ENCODE results near the gene PVALB.

Gene PVALB, protein sequence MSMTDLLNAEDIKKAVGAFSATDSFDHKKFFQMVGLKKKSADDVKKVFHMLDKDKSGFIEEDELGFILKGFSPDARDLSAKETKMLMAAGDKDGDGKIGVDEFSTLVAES

DNA sequence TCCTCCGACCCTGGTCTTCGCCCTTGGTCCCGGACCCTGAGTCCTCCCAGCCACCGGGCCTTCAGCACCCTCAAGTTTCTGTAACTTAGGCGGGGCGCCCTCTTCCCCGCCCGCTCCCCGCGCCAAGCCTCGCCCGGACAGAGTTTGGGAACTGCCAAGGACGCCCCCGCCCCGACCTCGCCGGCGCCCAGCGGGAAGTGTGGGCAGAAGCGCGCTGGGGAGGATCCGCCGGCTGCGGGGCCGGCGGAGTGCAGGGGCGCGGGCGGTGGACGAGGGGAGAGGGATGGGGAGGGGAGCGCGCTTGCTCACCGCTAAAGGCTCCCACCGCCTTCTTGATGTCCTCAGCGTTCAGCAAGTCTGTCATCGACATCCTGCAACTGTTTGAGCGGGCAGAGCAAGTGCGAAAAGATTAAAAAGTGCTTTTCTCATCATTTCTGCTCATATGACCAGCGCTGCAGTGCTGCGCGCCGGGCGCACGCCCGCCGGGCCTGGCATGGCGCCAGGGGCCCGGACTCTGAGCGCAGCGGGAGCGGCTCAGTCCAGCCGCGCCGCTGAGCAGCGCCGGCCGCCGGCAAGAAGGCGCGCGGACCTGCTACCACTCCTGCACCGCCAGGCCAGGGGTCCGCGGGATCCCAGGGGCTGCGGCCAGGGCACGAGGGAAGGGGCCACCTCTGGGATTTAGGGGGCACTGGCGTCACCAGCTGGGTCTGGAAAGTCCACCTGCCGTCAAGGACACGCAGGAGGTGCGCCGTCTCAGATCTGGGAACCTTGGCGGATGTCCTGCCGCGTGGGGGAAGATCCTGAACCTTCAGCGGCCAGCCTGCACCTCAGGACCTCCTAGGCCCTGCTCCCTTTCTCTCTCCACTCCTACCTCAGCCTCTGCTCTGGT is at the start of gene PVALB:
Gene PVALB, minus strand, starts transcription at position 400 of the 889 bp plus-strand sequence. Its CDS starts 30 bp downstream, at position 370.
- no peak for DNase-seq
- TF ChIP-seq, protein P1, sequence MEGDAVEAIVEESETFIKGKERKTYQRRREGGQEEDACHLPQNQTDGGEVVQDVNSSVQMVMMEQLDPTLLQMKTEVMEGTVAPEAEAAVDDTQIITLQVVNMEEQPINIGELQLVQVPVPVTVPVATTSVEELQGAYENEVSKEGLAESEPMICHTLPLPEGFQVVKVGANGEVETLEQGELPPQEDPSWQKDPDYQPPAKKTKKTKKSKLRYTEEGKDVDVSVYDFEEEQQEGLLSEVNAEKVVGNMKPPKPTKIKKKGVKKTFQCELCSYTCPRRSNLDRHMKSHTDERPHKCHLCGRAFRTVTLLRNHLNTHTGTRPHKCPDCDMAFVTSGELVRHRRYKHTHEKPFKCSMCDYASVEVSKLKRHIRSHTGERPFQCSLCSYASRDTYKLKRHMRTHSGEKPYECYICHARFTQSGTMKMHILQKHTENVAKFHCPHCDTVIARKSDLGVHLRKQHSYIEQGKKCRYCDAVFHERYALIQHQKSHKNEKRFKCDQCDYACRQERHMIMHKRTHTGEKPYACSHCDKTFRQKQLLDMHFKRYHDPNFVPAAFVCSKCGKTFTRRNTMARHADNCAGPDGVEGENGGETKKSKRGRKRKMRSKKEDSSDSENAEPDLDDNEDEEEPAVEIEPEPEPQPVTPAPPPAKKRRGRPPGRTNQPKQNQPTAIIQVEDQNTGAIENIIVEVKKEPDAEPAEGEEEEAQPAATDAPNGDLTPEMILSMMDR (IDR thresholded peaks at IDR 0.05; ENCODE audit: low read depth, low read length): no peak
- H3K27me3 ChIP-seq (ENCODE audit: insufficient read depth, low read depth, severe bottlenecking): peaks cover 90% of the 10 kb centered on the region
- no peaks in the 10 kb centered on the region for H3K36me3 ChIP-seq
- H3K9me3 ChIP-seq (ENCODE audit: severe bottlenecking): no peaks in the 10 kb centered on the region
- H3K27ac ChIP-seq: no peak within 1 kb of the TSS
- no peak within 1 kb of the TSS for H3K4me3 ChIP-seq (ENCODE audit: low read depth, low read length)

DNA sequence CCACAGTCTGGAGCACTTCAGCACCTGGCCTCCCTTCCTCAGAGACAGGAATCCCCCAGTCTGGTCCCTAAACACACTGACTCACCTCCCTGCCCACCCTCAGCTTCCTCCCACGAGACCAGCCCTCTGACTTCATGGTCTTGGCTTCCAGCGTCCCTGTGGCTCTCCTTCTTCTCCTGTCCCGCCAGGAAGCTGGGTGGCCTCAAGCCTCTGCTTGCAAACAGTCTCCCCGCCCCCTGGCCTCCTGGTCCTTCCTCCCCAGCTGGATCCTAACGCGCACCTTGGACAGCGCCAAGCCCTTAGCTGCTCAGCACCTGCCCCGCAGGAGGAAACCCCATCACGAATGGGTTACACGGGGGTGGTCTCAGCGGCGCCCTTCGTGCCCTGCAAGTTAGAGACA is 48.5 kb upstream of the PVALB start:
- Histone ChIP-seq H3K4me3 (ENCODE audit: low read depth, low read length) (no peak overlapping the region), H3K27ac (no peak overlapping the region), H3K9me3 (ENCODE audit: severe bottlenecking) (no peaks in the 10 kb centered on the region), H3K36me3 (no peaks in the 10 kb centered on the region), H3K27me3 (ENCODE audit: insufficient read depth, low read depth, severe bottlenecking) (peaks cover 37% of the 10 kb centered on the region)
- DNase-seq: no peak
- TF ChIP-seq, protein P1 (IDR thresholded peaks at IDR 0.05; ENCODE audit: low read depth, low read length): no peak

DNA sequence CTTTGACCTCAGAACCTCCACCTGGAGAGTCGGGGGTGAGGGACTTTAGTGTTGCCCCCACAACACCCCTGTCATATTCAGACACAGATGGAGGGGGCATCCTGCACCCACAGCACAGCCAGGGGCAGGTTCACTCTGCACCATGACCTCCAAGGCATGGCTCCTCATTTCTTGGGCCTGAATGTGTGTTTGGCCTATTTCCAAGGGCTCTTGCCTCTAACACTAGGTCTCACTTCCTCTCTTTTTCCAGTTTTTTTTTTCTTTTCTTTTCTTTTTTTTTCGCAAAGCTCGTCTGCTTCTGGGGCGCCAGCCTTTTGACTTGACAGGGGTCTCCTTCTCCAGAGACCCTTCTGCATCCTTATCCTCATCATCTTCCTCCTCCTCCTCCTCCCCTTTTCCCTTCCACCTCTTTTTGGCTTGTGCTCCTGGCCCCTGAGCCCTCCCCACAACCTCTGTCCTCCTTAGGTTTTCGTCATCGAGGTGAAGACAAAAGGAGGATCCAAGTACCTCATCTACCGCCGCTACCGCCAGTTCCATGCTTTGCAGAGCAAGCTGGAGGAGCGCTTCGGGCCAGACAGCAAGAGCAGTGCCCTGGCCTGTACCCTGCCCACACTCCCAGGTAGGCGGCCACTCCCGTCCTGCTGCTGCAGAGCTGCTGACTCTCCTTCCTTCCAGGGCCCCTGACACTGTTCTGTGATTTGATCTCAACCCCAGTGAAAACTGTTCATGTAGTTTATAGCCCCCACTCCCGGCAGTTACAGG is 47.8 kb upstream of the PVALB start:
- TF ChIP-seq, protein P1 (IDR thresholded peaks at IDR 0.05; ENCODE audit: low read depth, low read length): no peak
- DNase-seq: no peak
- H3K4me3 ChIP-seq (ENCODE audit: low read depth, low read length): no peak overlapping the region

DNA sequence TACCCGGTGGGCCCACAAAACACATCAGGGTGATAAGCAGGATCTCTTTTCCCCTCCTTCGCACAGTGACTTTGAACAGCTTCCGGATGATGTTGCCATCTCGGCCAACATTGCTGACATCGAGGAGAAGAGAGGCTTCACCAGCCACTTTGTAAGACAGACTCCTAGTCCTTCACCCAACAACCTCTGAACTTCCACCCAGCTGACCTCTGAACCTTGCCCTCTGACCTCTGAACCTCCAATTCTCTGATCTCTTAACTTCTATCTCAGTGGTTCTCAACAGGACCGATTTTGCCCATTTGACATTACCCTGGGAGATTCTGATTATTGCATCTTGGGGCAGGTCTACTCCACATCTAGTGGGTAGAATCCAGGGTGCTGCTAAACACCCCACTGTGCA is 47.1 kb upstream of the PVALB start:
- Histone ChIP-seq H3K4me3 (ENCODE audit: low read depth, low read length) (no peak overlapping the region), H3K27ac (no peak overlapping the region), H3K27me3 (ENCODE audit: insufficient read depth, low read depth, severe bottlenecking) (peaks cover 25% of the 10 kb centered on the region), H3K36me3 (no peaks in the 10 kb centered on the region), H3K9me3 (ENCODE audit: severe bottlenecking) (no peaks in the 10 kb centered on the region)
- DNase-seq: no peak
- TF ChIP-seq, protein P1 (IDR thresholded peaks at IDR 0.05; ENCODE audit: low read depth, low read length): no peak

More for the DNA sequence above, 47.8 kb upstream of the PVALB start:
- no peak overlapping the region for H3K27ac ChIP-seq
- H3K27me3 ChIP-seq (ENCODE audit: insufficient read depth, low read depth, severe bottlenecking): peaks cover 30% of the 10 kb centered on the region
- no peaks in the 10 kb centered on the region for H3K36me3 ChIP-seq
- H3K9me3 ChIP-seq (ENCODE audit: severe bottlenecking): no peaks in the 10 kb centered on the region

DNA sequence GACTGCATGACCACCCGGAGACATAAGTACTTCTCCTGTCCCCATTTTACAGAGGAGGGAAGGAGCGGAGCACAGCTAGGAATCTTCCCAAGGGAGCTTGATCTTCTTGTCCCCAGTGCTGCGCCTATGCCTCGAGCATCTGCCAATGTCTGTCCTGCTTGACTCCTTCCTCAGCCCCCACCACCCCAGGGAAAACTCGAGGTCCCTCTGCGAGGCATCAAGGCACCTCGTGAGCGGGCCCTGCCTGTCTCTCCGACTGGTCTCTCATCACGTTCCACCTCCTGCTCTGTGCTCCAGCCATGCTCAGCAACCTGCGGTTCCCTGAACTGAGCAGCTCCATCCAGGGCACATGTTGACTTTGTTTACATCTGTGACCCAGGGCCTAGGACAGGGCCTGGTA is 46.4 kb upstream of the PVALB start:
- TF ChIP-seq, protein P1 (IDR thresholded peaks at IDR 0.05; ENCODE audit: low read depth, low read length): no peak
- no peak for DNase-seq
- Histone ChIP-seq H3K4me3 (ENCODE audit: low read depth, low read length) (no peak overlapping the region), H3K27me3 (ENCODE audit: insufficient read depth, low read depth, severe bottlenecking) (peaks cover 25% of the 10 kb centered on the region), H3K36me3 (no peaks in the 10 kb centered on the region), H3K9me3 (ENCODE audit: severe bottlenecking) (no peaks in the 10 kb centered on the region), H3K27ac (no peak overlapping the region)
